Osteoblast (primary cell): ENCODE data around the gene DDX10. TPM values are rescaled to one million over a fixed set of nuclear protein-coding genes. Genes with fewer than 3 reads are reported as not detected.

Experiments used
- DNase-seq: peaks from one replicate; pipeline ENCODE4 v3.0.0; 2011; ENCODE audit warnings: low spot score, mixed read lengths; ENCODE audit not compliant: insufficient read length; ENCODE audit errors: missing footprints
- H2AFZ ChIP-seq: 2 replicates; pipeline ENCODE4 v1.6.0; 2011; ENCODE audit warnings: mild to moderate bottlenecking, low read length
- H3K27ac ChIP-seq: 2 replicates; pipeline ENCODE4 v1.5.1; 2011; ENCODE audit warnings: mild to moderate bottlenecking, low read depth, low read length, moderate library complexity
- H3K27me3 ChIP-seq: 2 replicates; pipeline ENCODE4 v1.6.0; 2012; ENCODE audit warnings: mild to moderate bottlenecking, control low read depth, inconsistent platforms, low read length, moderate library complexity; ENCODE audit not compliant: insufficient read depth
- H3K36me3 ChIP-seq: 2 replicates; pipeline ENCODE4 v1.5.1; 2011; ENCODE audit warnings: mild to moderate bottlenecking, low read length, control low read depth, moderate library complexity; ENCODE audit not compliant: insufficient read depth
- H3K4me1 ChIP-seq: 2 replicates; pipeline ENCODE4 v1.5.1; 2011; ENCODE audit warnings: mild to moderate bottlenecking, low read length, control low read depth, moderate library complexity; ENCODE audit not compliant: insufficient read depth
- H3K4me2 ChIP-seq: 2 replicates; pipeline ENCODE4 v1.6.0; 2011; ENCODE audit warnings: mild to moderate bottlenecking, low read length; ENCODE audit not compliant: insufficient read depth
- H3K4me3 ChIP-seq: fragments of 200-600 bp; sonication (generic); 3 replicates; pipeline ENCODE4 v1.5.1; 2012; ENCODE audit warnings: mild to moderate bottlenecking, low read length, inconsistent platforms; ENCODE audit not compliant: insufficient read depth
- H3K79me2 ChIP-seq: 2 replicates; pipeline ENCODE4 v1.6.0; 2012; ENCODE audit warnings: mild to moderate bottlenecking, low read length, control low read depth, inconsistent platforms; ENCODE audit not compliant: insufficient read depth
- H3K9me3 ChIP-seq: 2 replicates; pipeline ENCODE4 v1.5.1; 2011; ENCODE audit warnings: low read depth, low read length, control low read depth
- H4K20me1 ChIP-seq: 2 replicates; pipeline ENCODE4 v1.6.0; 2012; ENCODE audit warnings: mild to moderate bottlenecking, low read length, control low read depth; ENCODE audit not compliant: insufficient read depth
- CTCF ChIP-seq: IDR thresholded peaks from 2 replicates; pipeline ENCODE4 v1.5.1; 2011; ENCODE audit warnings: mild to moderate bottlenecking, low read depth, low read length, moderate library complexity; ENCODE audit errors: extremely low read depth
- total RNA-seq: library from RNA; depleted of rRNA; stranded (reverse); fragments of >200 nt; gene quantifications from 2 replicates; pipeline ENCODE4 v1.2.3, GENCODE V29; 2012

DDX10 gene
- total RNA-seq, 1 donor, result 16.6 TPM

GRCh38 chr11:108934696-108935095 is 269.8 kb downstream of the DDX10 start:
- Histone ChIP-seq H3K4me1 (peaks cover 42% of the 10 kb centered on the region), H3K9me3 (no peaks in the 10 kb centered on the region), H4K20me1 (no peaks in the 10 kb centered on the region), H3K27ac (no peak overlapping the region), H3K27me3 (no peaks in the 10 kb centered on the region), H3K79me2 (peaks cover 6% of the 10 kb centered on the region), H3K36me3 (peaks cover under 1% of the 10 kb centered on the region), H3K4me3 (no peak overlapping the region), H2AFZ (no peak overlapping the region), H3K4me2 (no peak overlapping the region)
- no peak for TF ChIP-seq CTCF
- DNase-seq, result no peak

GRCh38 chr11:108937746-108938145 is 272.9 kb downstream of the DDX10 start:
- Histone ChIP-seq H2AFZ (no peak overlapping the region), H3K79me2 (peaks cover 3% of the 10 kb centered on the region), H3K4me3 (no peak overlapping the region), H3K27ac (no peak overlapping the region), H3K36me3 (peaks cover 13% of the 10 kb centered on the region), H3K4me2 (no peak overlapping the region), H3K4me1 (peaks cover 24% of the 10 kb centered on the region), H3K9me3 (no peaks in the 10 kb centered on the region), H4K20me1 (no peaks in the 10 kb centered on the region), H3K27me3 (no peaks in the 10 kb centered on the region)
- TF ChIP-seq CTCF, result no peak
- DNase-seq, result no peak

GRCh38 chr11:108938604-108939003 is 273.7 kb downstream of the DDX10 start:
- TF ChIP-seq CTCF, result no peak
- Histone ChIP-seq H4K20me1 (no peaks in the 10 kb centered on the region), H2AFZ (no peak overlapping the region), H3K4me2 (no peak overlapping the region), H3K4me1 (peaks cover 16% of the 10 kb centered on the region), H3K4me3 (no peak overlapping the region), H3K36me3 (peaks cover 13% of the 10 kb centered on the region), H3K27ac (no peak overlapping the region), H3K27me3 (no peaks in the 10 kb centered on the region), H3K9me3 (no peaks in the 10 kb centered on the region), H3K79me2 (peaks cover 3% of the 10 kb centered on the region)
- peak; percentile 38 for DNase-seq

GRCh38 chr11:108939135-108939534 is 274.3 kb downstream of the DDX10 start:
- Histone ChIP-seq H3K4me3 (no peak overlapping the region), H3K9me3 (no peaks in the 10 kb centered on the region), H3K79me2 (peaks cover 3% of the 10 kb centered on the region), H3K4me2 (no peak overlapping the region), H2AFZ (no peak overlapping the region), H4K20me1 (no peaks in the 10 kb centered on the region), H3K27ac (no peak overlapping the region), H3K36me3 (peaks cover 13% of the 10 kb centered on the region), H3K4me1 (peaks cover 11% of the 10 kb centered on the region), H3K27me3 (no peaks in the 10 kb centered on the region)
- DNase-seq, result no peak
- TF ChIP-seq CTCF, result no peak
